Loucy (cell line): ENCODE measurements around the gene ATP5PD.

Source experiments
- H2AFZ ChIP-seq: fragments of 200-600 bp; sonication (generic); 2 replicates; pipeline ENCODE4 v1.6.0; 2016; ENCODE audit warnings: antibody characterized with exemption, mild to moderate bottlenecking, low read length, moderate library complexity
- H3F3A ChIP-seq: fragments of 200-600 bp; 2 replicates; pipeline ENCODE4 v1.6.0; 2016; ENCODE audit warnings: antibody characterized with exemption, low read depth, mild to moderate bottlenecking
- H3K27me3 ChIP-seq: fragments of 200-600 bp; sonication (generic); 2 replicates; pipeline ENCODE4 v1.6.1; 2014; ENCODE audit warnings: low read length, mild to moderate bottlenecking; ENCODE audit not compliant: insufficient read depth, poor library complexity, severe bottlenecking
- H3K36me3 ChIP-seq: fragments of 200-600 bp; sonication (generic); 2 replicates; pipeline ENCODE4 v1.6.1; 2016; ENCODE audit warnings: low read length; ENCODE audit not compliant: insufficient read depth
- H3K4me1 ChIP-seq: fragments of 200-600 bp; sonication (generic); 2 replicates; pipeline ENCODE4 v1.5.1; 2014; ENCODE audit warnings: low read length, mild to moderate bottlenecking; ENCODE audit not compliant: insufficient read depth, poor library complexity, severe bottlenecking
- H3K4me2 ChIP-seq: fragments of 200-600 bp; sonication (generic); 2 replicates; pipeline ENCODE4 v1.6.0; 2014; ENCODE audit warnings: antibody characterized with exemption, low read length, low read depth, mild to moderate bottlenecking; ENCODE audit not compliant: poor library complexity, severe bottlenecking
- H3K4me3 ChIP-seq: fragments of 200-600 bp; sonication (generic); 2 replicates; pipeline ENCODE4 v1.5.1; 2014; ENCODE audit warnings: low read length, mild to moderate bottlenecking, mixed read lengths; ENCODE audit not compliant: poor library complexity, severe bottlenecking
- H3K79me2 ChIP-seq: fragments of 200-600 bp; sonication (generic); 2 replicates; pipeline ENCODE4 v1.6.1; 2014; ENCODE audit warnings: low read length; ENCODE audit not compliant: insufficient read depth
- H3K9ac ChIP-seq: fragments of 200-600 bp; sonication (generic); 2 replicates; pipeline ENCODE4 v1.6.0; 2014; ENCODE audit warnings: mild to moderate bottlenecking, low read depth, low read length, moderate library complexity; ENCODE audit not compliant: poor library complexity, severe bottlenecking
- H3K9me2 ChIP-seq: fragments of 200-600 bp; sonication (generic); replicated peaks from 2 replicates; pipeline ENCODE4 v1.6.1; 2016; ENCODE audit warnings: low read depth, low read length, mixed read lengths
- H3K9me3 ChIP-seq: fragments of 200-600 bp; sonication (generic); 2 replicates; pipeline ENCODE4 v1.6.1; 2014; ENCODE audit warnings: mild to moderate bottlenecking, antibody characterized with exemption, low read length, low read depth; ENCODE audit not compliant: insufficient read depth
- H4K20me1 ChIP-seq: fragments of 200-600 bp; sonication (generic); 2 replicates; pipeline ENCODE4 v1.6.0; 2014; ENCODE audit warnings: antibody characterized with exemption, low read length, mild to moderate bottlenecking; ENCODE audit not compliant: insufficient read depth, poor library complexity, severe bottlenecking
- CTCF ChIP-seq: fragments of 200-600 bp; sonication (generic); conservative IDR thresholded peaks from 2 replicates; pipeline ENCODE4 v1.5.1; 2014; ENCODE audit warnings: mild to moderate bottlenecking, antibody characterized with exemption, low read length
- EZH2phosphoT487 ChIP-seq: fragments of 200-600 bp; IDR thresholded peaks from 2 replicates; pipeline ENCODE4 v1.6.1; 2018; ENCODE audit warnings: antibody characterized with exemption, mild to moderate bottlenecking, moderate library complexity, borderline replicate concordance

ATP5PD gene

GRCh38 chr17:75081611-75082540 is 35.1 kb upstream of the ATP5PD start:
- Histone ChIP-seq H3K9me2 (no peaks in the 10 kb centered on the region), H3K36me3 (no peaks in the 10 kb centered on the region), H4K20me1 (no peaks in the 10 kb centered on the region), H3K4me3 (no peak overlapping the region), H3K9me3 (no peaks in the 10 kb centered on the region), H3K4me1 (peaks cover 3% of the 10 kb centered on the region), H3K4me2 (no peak overlapping the region), H3K27me3 (no peaks in the 10 kb centered on the region), H2AFZ (no peak overlapping the region), H3K79me2 (no peaks in the 10 kb centered on the region), H3F3A (no peaks in the 10 kb centered on the region), H3K9ac (no peak overlapping the region)
- TF ChIP-seq CTCF (no peak), EZH2phosphoT487 (no peak)

GRCh38 chr17:75079023-75079373 is 32.2 kb upstream of the ATP5PD start:
- Histone ChIP-seq H4K20me1 (no peaks in the 10 kb centered on the region), H3F3A (no peaks in the 10 kb centered on the region), H3K27me3 (no peaks in the 10 kb centered on the region), H3K9me3 (no peaks in the 10 kb centered on the region), H3K4me2 (no peak overlapping the region), H2AFZ (no peak overlapping the region), H3K9me2 (no peaks in the 10 kb centered on the region), H3K4me1 (peaks cover 3% of the 10 kb centered on the region), H3K4me3 (no peak overlapping the region), H3K79me2 (no peaks in the 10 kb centered on the region), H3K36me3 (no peaks in the 10 kb centered on the region), H3K9ac (no peak overlapping the region)
- no peak for TF ChIP-seq CTCF
- no peak for TF ChIP-seq EZH2phosphoT487

- no peaks in the 10 kb centered on the region for H4K20me1 ChIP-seq
- H3K27me3 ChIP-seq, result no peaks in the 10 kb centered on the region
- no peak overlapping the region for H3K9ac ChIP-seq
- H3K4me1 ChIP-seq, result no peaks in the 10 kb centered on the region
- no peak overlapping the region for H3K4me2 ChIP-seq
- no peaks in the 10 kb centered on the region for H3K9me3 ChIP-seq
- no peaks in the 10 kb centered on the region for H3K79me2 ChIP-seq
- H3F3A ChIP-seq, result no peaks in the 10 kb centered on the region
- no peak overlapping the region for H3K4me3 ChIP-seq
- H2AFZ ChIP-seq, result no peak overlapping the region
- TF ChIP-seq CTCF (no peak), EZH2phosphoT487 (no peak)
- no peaks in the 10 kb centered on the region for H3K36me3 ChIP-seq
- no peaks in the 10 kb centered on the region for H3K9me2 ChIP-seq
Measured at GRCh38 chr17:75078284-75079022, 31.7 kb upstream of the ATP5PD start.
